GM19240 (cell line): ENCODE results near the gene AOPEP.

Experiments
- DNase-seq: peaks from one replicate; pipeline ENCODE4 v3.0.0; 2011; ENCODE audit warnings: low spot score; ENCODE audit not compliant: insufficient read length

Gene AOPEP

DNA sequence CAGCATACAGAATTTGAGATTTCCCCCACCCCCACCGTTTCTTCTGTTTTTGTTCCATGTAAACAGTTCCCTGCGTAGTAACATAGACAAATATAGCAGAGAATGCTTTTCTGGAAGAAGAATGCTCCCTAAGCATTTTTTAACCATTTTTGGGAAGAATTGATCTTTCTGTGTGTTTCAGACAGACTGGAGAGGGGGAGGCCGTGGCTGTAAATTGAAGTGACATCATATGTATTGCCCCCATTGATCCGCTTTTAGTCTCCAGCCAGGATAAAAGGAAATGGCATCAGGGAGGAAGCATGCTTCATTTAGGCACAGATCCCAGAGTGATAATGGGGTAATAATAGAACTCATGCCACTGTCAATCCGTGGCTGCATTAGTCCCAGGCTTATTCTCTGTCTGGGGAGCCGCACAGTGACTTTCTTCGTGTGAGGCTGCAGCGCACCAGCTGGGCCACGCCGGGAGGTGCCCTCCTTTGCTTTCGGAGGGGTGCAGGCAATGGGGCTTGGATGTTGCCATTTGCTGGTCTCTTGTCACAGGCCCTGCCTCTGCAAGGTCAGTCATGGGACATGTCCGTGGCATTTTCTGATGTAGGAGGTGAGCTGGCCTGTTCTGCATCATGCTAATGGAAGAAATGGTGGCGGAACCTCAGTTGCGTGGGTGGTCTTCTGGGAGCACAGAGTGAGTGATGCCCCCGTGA is 329.5 kb downstream of the AOPEP start:
- DNase-seq = no peak

GRCh38 chr9:95057101-95057500 is 330.6 kb downstream of the AOPEP start:
- no peak for DNase-seq

DNA sequence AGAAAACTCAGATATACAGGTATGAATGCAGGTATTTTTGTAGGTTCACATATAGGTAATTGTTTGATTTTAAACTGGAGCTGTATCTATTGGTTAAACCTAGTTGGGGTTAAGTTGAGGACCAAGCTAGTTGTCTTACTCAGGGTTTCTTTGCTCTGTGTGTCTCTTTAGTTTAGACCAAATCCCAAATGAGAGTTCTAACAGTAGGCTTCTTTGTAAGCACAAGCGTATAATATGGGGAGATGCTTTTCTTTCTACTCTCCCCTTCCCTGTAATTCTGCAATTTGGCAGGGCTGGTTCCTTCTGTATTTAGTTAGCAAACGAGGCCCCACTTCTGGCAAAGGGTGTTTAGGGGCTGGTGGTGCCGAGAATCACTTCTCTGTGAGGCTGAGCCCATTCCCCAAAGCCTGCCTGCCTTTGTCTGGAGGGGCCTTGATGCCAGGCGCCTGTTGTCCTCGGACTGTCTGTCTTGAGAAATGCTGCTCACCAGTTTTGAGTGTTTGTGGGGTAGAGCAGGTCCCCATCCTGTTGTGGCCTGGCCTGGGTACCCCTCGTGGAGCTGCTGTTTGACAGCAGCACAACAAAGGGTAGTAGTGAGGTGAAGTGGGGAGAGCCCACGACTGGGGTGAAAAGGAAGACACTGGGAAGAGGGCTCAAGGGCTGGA is 331.8 kb downstream of the AOPEP start:
- DNase-seq = no peak

GRCh38 chr9:95058795-95059386 is 332.4 kb downstream of the AOPEP start:
- no peak for DNase-seq

- DNase-seq = no peak
Measured at GRCh38 chr9:95060234-95060633, 333.7 kb downstream of the AOPEP start.

DNA sequence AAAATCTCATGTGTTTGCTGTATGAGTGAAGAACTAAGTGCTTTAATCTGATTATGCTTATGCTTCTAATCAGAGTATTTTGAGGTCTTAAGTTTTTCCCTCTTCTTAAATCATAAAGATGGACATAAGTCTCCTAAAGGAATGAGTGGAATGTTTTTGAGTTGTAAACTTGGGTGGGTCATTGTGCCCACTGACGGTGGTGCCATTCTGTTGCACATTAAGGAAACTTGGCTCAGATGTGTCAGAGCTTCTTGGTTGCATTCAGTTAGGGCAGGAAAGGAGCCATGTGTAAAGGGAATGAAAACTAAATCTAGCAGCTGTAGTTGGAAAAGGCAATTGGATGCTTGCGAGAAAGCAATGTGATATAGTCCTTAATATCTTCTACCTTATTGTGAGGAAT is 334.4 kb downstream of the AOPEP start:
- DNase-seq = no peak

DNA sequence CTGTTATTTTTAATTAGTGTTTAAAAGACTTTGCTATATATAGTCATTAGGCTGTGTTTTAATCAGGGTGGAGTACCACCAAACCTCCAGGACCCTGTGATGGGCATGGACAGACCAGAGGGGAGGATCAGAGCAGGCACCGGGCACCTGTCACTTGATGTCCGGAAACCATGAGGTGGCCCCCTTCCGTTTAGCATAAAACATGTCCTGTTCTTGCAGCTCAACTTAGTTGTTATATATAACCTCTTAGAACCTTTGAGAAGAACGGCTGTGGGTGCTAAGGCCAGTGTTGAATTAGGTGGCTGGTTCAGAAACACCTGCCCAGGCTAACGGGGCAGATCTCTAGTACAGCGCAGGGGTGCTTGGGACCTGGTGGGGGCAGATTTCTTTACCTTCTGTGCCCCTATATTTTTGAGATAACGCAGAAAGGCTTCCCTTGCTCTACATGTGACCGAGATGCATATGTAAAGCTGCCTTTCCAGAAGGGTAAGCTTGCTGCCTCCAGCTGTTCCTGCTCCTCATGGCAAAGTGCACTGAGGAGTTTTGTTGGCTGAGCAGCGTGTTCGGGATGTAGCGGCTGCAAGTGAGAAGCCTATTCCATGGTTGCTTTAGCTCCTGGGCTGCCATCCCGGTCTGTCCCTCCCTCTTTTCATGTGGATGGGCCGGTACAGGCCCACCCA is 335.6 kb downstream of the AOPEP start:
- DNase-seq = no peak

DNA sequence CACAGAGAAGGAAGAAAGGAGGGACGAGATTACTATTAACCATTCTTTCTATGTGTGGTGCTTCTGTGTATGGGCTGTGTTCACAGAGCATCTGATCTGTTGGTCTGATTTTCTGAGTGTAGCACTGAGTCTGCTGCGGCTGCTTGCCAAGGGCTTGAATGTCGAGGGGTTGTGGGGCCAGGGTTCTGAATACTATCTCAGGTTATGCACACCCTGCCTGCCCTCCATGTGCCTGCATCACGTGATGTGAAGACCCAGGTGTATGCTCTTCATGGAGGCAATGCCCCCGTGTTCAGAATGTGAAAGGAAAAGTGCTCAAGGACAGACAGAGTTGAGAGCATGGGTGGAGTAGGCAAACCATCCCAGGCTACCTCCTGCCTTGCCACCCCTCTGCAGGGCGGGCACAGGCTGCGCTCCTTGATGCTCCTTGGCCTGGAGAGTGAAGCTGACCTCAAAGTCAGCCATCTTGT is 336.1 kb downstream of the AOPEP start:
- no peak for DNase-seq

DNA sequence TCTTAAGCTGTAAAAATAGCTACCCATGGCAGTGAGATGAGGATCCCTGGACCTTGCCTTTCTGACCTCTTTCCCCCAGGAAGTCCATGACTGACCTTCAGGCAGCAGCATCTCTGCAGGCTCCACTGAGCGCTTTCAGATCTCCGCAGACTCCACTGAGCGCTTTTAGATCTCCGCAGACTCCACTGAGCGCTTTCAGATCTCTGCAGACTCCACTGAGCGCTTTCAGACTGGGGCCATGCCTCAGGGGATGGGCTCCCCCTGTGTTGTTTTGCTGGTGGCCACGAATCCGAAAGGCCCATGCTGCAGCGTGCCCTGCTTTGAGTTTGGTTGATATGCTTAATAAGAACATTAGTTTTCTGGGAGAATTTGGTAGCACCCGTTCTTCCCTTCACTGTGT is 336.8 kb downstream of the AOPEP start:
- DNase-seq = no peak

DNA sequence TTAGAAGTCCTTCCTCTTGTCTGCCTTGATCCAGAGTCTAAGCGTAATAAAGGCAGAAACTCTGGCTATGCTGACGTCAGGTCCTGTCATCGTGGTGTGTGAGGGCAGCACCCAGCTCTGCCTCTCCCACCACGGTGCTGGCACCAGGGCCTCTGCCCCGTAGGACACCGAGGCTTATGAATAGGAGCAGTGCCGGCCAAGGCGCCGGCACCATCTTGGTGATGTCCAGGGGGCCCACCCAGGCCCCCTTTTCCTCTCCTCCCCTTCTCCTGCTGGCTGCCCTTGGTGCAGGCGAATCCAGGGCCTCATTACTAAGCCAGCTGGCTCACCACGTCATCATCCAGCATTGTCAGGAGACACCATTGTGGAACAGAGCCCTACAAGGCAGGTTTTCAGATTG is 338.7 kb downstream of the AOPEP start:
- no peak for DNase-seq

- no peak for DNase-seq
Measured at GRCh38 chr9:95067057-95067456, 340.6 kb downstream of the AOPEP start.

DNA sequence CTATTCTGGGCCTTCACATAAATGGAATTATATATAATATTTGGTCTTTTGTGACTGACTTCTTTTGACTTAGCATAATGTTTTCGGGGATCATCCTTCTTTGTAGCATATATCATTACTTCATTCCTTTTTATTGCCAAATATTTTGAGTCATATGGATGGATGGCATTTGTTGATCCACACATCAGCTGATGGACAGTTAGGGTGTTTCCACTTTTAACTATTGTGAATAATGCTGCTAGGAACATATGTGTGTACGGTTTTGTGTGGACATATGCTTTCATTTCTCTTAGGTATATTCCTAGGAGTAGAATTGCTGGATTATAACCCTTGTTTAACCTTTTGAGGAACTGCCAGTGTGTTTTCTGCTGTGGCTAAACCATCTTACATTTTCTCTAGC is 341.4 kb downstream of the AOPEP start:
- no peak for DNase-seq

DNA sequence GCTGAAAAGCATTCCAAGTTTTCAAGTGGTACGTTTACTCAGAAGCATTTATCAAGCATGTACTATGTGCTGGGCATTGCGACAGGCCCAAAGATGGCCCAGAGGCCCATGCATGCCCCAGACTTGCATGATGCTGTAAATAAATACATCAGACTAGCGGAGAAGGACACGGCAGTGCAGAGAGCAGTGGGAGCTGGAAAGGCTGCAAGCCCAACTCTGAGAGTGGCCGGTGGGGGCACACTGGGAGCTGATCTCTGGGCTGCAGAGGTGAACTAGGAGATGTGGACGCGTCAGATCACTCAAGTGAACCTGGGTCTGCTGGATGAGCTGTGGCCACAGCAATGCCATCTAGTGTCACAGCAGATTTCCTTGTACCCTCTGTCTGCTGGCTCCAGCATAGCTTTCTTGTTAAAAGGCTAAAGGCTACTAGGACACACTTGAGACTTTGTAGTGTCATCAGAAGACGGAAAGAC is 344.1 kb downstream of the AOPEP start:
- no peak for DNase-seq

- DNase-seq = no peak
Measured at GRCh38 chr9:95071450-95071849, 345.0 kb downstream of the AOPEP start.

- DNase-seq = no peak
Measured at GRCh38 chr9:95071925-95072324, 345.4 kb downstream of the AOPEP start.

DNA sequence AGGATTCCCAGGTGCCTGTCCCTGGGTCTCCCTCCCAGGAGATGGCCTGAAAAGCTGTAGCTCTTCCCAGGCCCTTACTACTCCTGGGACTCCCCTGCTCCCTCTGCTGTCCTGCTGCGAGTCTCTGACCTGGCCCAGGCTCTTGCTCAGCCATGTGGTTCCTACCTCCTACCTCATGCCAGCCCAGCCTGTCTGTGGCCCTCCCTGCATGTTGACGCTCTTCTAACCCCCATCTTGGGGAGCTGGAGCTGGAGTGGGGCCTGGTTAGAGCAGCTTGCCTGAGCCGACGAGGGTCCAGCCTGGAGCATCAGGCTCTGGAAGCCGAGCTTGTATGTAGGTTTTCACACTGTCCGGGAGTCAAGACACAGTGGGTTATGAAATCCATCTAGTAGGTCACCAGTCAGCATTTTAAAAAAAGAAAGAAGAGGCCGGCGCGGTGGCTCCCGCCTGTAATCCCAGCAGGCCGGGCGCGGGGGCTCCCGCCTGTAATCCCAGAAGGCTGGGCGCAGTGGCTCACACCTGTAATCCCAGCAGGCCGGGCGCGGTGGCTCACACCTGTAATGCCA is 346.6 kb downstream of the AOPEP start:
- DNase-seq = no peak

GRCh38 chr9:95073918-95074317 is 347.4 kb downstream of the AOPEP start:
- DNase-seq = no peak

GRCh38 chr9:95074632-95075031 is 348.1 kb downstream of the AOPEP start:
- no peak for DNase-seq

DNA sequence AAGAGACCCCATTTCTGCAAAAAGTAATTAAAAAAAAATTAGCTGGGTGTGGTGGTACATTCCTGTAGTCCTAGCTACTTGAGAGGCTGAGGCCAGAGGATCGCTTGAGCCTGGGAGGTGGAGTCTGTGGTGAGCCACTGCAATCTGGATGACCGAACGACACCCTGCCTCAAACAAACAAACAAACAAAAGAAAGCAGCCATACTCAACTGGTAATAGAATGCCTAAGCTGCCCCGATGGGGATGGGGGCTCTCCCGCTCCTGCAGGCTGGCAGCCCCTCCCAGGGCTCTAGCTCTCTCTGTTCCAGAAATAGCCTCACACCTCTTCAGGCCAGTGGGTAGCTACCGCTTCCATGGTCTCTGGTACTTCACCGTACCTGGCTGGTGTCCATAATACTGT is 349.2 kb downstream of the AOPEP start:
- no peak for DNase-seq

DNA sequence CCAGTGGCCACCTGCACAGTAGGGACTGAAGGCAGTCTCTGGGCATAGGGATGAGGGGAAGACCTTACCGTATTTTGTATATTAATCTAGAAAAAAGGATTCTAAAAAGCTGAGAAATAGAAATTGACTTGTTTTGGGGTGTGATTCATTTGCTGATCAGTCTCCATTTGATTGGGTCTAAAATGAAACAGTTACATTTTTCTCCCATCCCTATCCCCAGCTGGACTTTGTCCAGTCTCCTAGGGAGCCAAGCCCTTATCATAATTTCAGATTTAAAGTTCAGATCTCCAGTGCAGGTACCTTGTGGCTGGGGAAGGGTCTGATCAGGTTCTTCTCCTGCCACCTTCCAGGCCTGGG is 350.2 kb downstream of the AOPEP start:
- DNase-seq = no peak

DNA sequence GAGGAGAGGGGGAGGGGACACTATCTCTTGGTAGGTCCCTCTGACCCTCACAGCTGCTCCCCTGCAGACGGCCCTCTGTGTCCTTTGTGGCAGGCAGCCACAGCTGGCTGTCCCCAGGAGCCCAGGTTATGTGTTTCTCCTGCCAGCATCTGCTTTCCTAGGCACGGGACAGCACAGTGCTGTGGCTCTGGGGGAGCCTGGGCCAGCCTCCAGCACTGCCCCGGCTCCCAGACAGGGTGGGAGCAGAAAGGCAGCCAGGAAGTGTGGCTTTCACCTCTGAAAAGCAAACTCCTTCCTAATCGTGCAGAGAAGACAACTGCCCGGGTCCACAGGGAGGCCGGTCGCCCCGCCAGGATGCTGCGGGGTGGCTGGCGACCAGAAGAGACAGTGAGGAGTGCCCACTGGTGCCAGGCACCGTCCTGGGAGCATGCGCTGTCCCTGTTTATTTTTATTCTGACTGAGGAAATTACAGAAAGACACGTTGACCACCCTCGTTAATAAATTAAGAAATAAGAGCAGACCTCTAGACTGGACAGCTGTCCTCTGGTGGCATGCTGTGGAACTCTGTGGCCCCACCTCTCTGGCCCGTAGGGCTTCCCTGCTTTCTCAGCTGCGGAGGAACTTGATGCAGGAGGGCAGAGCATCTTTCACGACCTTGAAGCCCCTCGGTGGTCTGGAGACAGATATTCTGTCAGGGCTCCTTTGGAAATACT is 350.7 kb downstream of the AOPEP start:
- no peak for DNase-seq
